ENCODE results near the gene CDRT15L2.
"Not testable (repeated sequence)": the region's sequence is repeated elsewhere in the genome, so short reads cannot be mapped to it uniquely, and the experiment has no call there.

DNA sequence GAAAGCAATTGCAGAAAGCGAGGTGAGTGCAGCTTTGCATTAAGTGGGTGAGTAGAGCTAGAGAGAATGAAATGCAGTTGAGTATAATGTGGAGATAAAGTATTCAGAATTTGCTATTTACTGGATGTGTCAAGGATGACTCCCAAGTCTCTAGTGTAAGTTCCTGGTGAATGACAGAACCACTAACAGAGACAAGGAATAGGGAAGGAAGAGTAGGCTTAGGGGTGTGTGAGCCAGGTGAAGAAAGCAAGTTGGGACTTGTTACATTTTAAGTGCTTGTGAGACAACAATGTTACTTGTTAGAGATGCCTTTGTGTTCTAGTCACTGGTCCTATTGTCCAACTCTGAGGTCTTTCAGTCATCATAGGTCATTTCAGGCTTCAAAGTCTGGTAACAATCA, 26.0 kb downstream of the CDRT15L2 start:
- TF ChIP-seq, protein P1, sequence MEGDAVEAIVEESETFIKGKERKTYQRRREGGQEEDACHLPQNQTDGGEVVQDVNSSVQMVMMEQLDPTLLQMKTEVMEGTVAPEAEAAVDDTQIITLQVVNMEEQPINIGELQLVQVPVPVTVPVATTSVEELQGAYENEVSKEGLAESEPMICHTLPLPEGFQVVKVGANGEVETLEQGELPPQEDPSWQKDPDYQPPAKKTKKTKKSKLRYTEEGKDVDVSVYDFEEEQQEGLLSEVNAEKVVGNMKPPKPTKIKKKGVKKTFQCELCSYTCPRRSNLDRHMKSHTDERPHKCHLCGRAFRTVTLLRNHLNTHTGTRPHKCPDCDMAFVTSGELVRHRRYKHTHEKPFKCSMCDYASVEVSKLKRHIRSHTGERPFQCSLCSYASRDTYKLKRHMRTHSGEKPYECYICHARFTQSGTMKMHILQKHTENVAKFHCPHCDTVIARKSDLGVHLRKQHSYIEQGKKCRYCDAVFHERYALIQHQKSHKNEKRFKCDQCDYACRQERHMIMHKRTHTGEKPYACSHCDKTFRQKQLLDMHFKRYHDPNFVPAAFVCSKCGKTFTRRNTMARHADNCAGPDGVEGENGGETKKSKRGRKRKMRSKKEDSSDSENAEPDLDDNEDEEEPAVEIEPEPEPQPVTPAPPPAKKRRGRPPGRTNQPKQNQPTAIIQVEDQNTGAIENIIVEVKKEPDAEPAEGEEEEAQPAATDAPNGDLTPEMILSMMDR (IDR thresholded peaks at IDR 0.05): not testable (repeated sequence)
- TF ChIP-seq POLR2A (IDR thresholded peaks at IDR 0.05): not testable (repeated sequence)
